PFSK-1 (cell line): ENCODE data around the gene NGRN.

ENCODE experiments used
- FOXP2 ChIP-seq: optimal IDR thresholded peaks from 2 replicates; pipeline ENCODE3; 2011; ENCODE audit warnings: borderline replicate concordance, control low read depth, inconsistent platforms; ENCODE audit not compliant: insufficient read depth; ENCODE audit errors: extremely low read length, extremely low read depth
- POLR2AphosphoS5 ChIP-seq: IDR thresholded peaks from 2 replicates; pipeline ENCODE4 v1.6.1; 2012; ENCODE audit warnings: low read depth, mild to moderate bottlenecking, control low read depth, low read length, moderate library complexity
- SIN3A ChIP-seq: IDR thresholded peaks from 2 replicates; pipeline ENCODE4 v1.6.1; 2012; ENCODE audit warnings: mild to moderate bottlenecking, low read length, moderate library complexity, borderline replicate concordance; ENCODE audit not compliant: insufficient read depth
- TAF1 ChIP-seq: IDR thresholded peaks from 2 replicates; pipeline ENCODE4 v1.6.1; 2012; ENCODE audit warnings: low read length, control low read depth, borderline replicate concordance; ENCODE audit not compliant: insufficient read depth
- TF ChIP-seq, protein P1 (sequence below), 2 experiments: IDR thresholded peaks; 2 replicates each; pipeline versions ENCODE4 v1.6.1 to v1.8.0; 2011 to 2012; ENCODE audit warnings: low read depth in 2 of 2, low read length in 2 of 2, control low read depth in 1 of 2, inconsistent platforms in 1 of 2, mild to moderate bottlenecking in 1 of 2, moderate library complexity in 1 of 2; ENCODE audit not compliant: insufficient read depth in 1 of 2

DNA sequence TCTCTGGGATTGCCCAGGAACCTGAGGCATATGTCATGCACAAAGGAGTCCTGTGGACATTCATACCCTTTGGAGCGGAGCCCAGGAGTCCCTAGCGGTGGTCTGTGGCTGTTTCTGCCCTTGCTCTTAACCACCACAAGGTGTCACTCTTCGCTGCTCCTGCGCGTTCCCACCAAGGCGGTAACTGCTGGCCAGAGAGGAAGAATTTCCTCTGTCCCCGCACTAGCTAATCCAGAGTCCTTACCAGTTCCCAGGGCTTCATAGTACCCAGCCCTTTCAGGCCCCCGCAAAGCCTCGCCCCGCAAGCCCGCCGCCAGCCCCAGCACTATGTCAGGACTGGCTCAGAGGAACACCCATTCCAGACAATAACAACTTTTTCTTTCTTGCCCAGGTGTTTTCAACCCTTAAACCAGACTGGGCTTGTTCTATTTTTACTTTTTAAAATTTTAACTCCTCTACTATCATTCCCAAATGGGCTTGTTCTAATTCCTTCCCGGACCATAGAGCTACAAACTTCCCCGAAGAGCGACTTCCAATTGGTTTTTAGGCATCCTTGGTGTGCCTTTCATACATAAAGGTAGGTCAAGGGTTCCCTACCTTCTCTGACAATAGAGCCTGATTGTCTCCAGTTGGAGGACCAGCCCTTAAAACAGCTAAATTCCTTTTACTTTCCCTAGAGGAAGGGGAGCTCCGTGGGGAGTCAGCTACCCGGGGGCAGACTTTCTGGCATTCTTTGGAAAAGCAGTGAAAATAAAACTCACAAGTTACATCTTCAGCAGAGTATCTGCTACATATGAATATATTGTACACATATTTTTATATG lies 54.8 kb downstream of the NGRN start:
- TF ChIP-seq, protein P1, sequence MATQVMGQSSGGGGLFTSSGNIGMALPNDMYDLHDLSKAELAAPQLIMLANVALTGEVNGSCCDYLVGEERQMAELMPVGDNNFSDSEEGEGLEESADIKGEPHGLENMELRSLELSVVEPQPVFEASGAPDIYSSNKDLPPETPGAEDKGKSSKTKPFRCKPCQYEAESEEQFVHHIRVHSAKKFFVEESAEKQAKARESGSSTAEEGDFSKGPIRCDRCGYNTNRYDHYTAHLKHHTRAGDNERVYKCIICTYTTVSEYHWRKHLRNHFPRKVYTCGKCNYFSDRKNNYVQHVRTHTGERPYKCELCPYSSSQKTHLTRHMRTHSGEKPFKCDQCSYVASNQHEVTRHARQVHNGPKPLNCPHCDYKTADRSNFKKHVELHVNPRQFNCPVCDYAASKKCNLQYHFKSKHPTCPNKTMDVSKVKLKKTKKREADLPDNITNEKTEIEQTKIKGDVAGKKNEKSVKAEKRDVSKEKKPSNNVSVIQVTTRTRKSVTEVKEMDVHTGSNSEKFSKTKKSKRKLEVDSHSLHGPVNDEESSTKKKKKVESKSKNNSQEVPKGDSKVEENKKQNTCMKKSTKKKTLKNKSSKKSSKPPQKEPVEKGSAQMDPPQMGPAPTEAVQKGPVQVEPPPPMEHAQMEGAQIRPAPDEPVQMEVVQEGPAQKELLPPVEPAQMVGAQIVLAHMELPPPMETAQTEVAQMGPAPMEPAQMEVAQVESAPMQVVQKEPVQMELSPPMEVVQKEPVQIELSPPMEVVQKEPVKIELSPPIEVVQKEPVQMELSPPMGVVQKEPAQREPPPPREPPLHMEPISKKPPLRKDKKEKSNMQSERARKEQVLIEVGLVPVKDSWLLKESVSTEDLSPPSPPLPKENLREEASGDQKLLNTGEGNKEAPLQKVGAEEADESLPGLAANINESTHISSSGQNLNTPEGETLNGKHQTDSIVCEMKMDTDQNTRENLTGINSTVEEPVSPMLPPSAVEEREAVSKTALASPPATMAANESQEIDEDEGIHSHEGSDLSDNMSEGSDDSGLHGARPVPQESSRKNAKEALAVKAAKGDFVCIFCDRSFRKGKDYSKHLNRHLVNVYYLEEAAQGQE (IDR thresholded peaks at IDR 0.05; ENCODE audit: insufficient read depth in 1 of 2, low read depth in 2 of 2, low read length in 2 of 2), result 0 out of 4 replicates have a peak, but pooled peaks of 1 of the 2 experiments have one; percentile 43
- TF ChIP-seq POLR2AphosphoS5, result no peak
- no peak for TF ChIP-seq SIN3A
- peak; percentile 88 for TF ChIP-seq FOXP2
- TF ChIP-seq TAF1, result no peak
